ENCODE results near the gene TCF20. TPM values are rescaled to one million over a fixed set of nuclear protein-coding genes. Genes with fewer than 3 reads are reported as not detected.
A peak's percentile ranks its signal among the peaks of the same experiment; 100 is the strongest.

Gene TCF20
- 47.4 TPM for total RNA-seq
- long read RNA-seq, full-length matches to known transcripts, result 14 of 27 reads
- long read RNA-seq, partial matches to known transcripts, result 4 of 27 reads
- long read RNA-seq, other reads (novel, unspliced or antisense), result 9 of 27 reads

- Histone ChIP-seq H3K4me1 (peaks cover 13% of the 10 kb centered on the region), H3K9me3 (no peaks in the 10 kb centered on the region), H3K36me3 (no peaks in the 10 kb centered on the region), H3K4me3 (peak within 1 kb of the TSS; percentile 100), H3K27ac (peak within 1 kb of the TSS; percentile 87), H3K27me3 (no peaks in the 10 kb centered on the region)
- TF ChIP-seq, protein P1, sequence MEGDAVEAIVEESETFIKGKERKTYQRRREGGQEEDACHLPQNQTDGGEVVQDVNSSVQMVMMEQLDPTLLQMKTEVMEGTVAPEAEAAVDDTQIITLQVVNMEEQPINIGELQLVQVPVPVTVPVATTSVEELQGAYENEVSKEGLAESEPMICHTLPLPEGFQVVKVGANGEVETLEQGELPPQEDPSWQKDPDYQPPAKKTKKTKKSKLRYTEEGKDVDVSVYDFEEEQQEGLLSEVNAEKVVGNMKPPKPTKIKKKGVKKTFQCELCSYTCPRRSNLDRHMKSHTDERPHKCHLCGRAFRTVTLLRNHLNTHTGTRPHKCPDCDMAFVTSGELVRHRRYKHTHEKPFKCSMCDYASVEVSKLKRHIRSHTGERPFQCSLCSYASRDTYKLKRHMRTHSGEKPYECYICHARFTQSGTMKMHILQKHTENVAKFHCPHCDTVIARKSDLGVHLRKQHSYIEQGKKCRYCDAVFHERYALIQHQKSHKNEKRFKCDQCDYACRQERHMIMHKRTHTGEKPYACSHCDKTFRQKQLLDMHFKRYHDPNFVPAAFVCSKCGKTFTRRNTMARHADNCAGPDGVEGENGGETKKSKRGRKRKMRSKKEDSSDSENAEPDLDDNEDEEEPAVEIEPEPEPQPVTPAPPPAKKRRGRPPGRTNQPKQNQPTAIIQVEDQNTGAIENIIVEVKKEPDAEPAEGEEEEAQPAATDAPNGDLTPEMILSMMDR (IDR thresholded peaks at IDR 0.05), result no peak
- ATAC-seq, result peak; percentile 78
- peak; percentile 89 for DNase-seq
- intact Hi-C loops (cut with DNase I), result no loop called here
These were observed at the start of gene TCF20 for GRCh38 chr22:42270510-42271190. Gene TCF20, minus strand, starts transcription at chr22:42270653. Its CDS starts 55,348 bp downstream, at chr22:42215305.

- TF ChIP-seq, protein P1 (IDR thresholded peaks at IDR 0.05), result no peak
- ATAC-seq, result no peak
- Histone ChIP-seq H3K9me3 (no peaks in the 10 kb centered on the region), H3K27ac (no peak overlapping the region), H3K4me3 (no peak overlapping the region), H3K36me3 (no peaks in the 10 kb centered on the region), H3K4me1 (no peaks in the 10 kb centered on the region), H3K27me3 (no peaks in the 10 kb centered on the region)
- no peak for DNase-seq
- intact Hi-C loops (cut with DNase I), result no loop called here
These were observed 48.9 kb upstream of the TCF20 start for GRCh38 chr22:42319386-42319785.

- Histone ChIP-seq H3K9me3 (no peaks in the 10 kb centered on the region), H3K27me3 (no peaks in the 10 kb centered on the region), H3K4me1 (no peaks in the 10 kb centered on the region), H3K36me3 (no peaks in the 10 kb centered on the region), H3K27ac (no peak overlapping the region), H3K4me3 (no peak overlapping the region)
- TF ChIP-seq, protein P1 (IDR thresholded peaks at IDR 0.05), result no peak
- DNase-seq (no peak), ATAC-seq (no peak)
- intact Hi-C loops (cut with DNase I), result no loop called here
These were observed 48.5 kb upstream of the TCF20 start for GRCh38 chr22:42318967-42319366.

GRCh38 chr22:42317691-42318547 lies 47.5 kb upstream of the TCF20 start:
- ATAC-seq (peak; percentile 58), DNase-seq (peak; percentile 78)
- TF ChIP-seq, protein P1 (IDR thresholded peaks at IDR 0.05), result no peak
- Histone ChIP-seq H3K4me3 (no peak overlapping the region), H3K36me3 (no peaks in the 10 kb centered on the region), H3K27me3 (no peaks in the 10 kb centered on the region), H3K9me3 (no peaks in the 10 kb centered on the region), H3K4me1 (no peaks in the 10 kb centered on the region), H3K27ac (no peak overlapping the region)
- intact Hi-C loops (cut with DNase I), result no loop called here

- Histone ChIP-seq H3K36me3 (no peaks in the 10 kb centered on the region), H3K27me3 (no peaks in the 10 kb centered on the region), H3K27ac (no peak overlapping the region), H3K9me3 (no peaks in the 10 kb centered on the region), H3K4me3 (no peak overlapping the region), H3K4me1 (no peaks in the 10 kb centered on the region)
- DNase-seq (peak; percentile 75), ATAC-seq (peak; percentile 65)
- TF ChIP-seq, protein P1 (IDR thresholded peaks at IDR 0.05), result no peak
- intact Hi-C loops (cut with DNase I), result no loop called here
These were observed 46.6 kb upstream of the TCF20 start for GRCh38 chr22:42317008-42317407.
